A549 treated with AZD2906 at 1 μM for 4 hours (cell line): ENCODE data around the gene SEC62. TPM values are rescaled to one million over a fixed set of nuclear protein-coding genes. Genes with fewer than 3 reads are reported as not detected.

ENCODE experiments used
- total RNA-seq: library from RNA; stranded (reverse); fragments of 200-300 nt; extraction: Qiagen RNA extraction; gene quantifications from 5 replicates; pipeline ENCODE4 v1.2.3, GENCODE V29; 2022

Gene SEC62
- 71.9 to 147 TPM (median 80.0 TPM) in 5 replicates for total RNA-seq

DNA sequence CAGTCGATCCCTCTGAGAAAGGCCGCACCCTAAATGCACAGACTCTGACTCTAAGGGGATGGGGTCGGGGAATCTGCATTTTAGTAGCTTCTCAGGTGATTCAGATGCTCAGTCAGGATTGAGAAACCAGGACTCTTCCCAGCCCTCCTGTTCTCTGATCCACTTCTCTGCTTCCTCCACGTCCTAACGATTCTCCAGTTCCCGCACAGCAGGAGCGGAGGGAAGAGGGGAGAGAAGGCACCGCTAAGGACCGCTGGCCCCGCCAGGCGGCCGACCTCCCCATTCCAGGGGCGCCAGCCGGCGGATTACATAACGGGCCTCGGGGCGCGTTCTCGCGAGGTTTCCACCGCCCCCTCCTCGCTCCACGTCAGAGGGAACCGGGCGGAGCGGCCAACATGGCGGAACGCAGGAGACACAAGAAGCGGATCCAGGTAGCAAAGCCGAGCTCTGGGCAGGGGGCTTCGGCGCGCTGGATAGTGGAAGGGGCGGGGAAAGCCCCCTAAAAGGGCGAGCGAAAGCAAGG, at the start of gene SEC62:
Gene SEC62 (plus strand): TSS at position 380 of the 523 bp plus-strand sequence. CDS start 16 bp downstream, at position 396.

DNA sequence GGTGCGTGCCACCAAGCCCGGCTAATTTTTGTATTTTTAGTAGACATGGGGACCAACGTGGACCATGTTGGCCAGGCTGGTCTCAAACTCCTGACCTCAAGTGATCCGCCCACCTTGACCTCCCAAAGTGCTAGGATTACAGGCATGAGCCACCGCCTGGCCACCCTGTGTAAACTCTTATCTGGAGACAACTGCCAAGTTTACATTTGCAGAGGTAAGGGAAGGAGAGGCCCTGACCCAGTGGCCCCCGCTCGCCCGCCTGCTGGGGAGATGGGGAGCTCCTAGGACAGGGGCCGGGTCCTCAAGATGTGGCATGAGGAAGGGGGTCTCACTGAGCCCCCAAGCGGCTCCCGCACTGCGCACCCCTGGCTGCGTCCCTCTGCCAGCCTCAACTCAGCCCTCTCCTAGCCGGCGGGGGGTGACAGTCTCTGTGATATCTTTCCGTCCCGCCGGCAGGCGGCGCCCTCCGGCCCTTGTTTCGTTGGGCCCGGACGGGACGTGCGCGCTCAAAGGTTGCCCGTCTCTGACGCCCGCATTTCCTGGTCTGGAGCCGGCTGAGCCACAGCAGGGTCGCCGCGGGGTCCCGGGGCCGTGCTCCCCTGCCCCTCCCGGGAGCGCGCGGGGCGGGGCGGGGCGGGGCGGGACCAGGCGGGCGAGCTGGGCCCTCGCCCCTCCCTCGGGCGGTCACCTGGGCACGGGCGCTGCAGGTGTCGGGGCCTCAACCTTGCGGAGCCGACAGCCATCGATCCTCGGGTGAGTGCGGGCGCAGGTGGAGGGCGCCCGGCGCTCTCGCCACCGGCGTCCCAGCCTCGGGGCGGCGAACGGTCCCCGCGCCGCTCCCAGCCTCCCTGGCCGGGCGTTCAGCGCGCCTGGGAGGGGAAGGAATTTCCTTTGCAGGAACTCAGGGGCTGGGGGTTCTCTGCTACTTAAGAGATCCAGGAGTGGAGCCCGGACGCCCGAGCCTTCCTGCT, 71.1 kb downstream of the SEC62 start, which contains the start of gene GPR160:
Gene GPR160 (plus strand): TSS at position 533 of the 971 bp plus-strand sequence. CDS start 45,978 bp downstream, outside the sequence.

Other genes starting within 250 kb of the SEC62 start
- 0.24 to 0.77 TPM (median 0.41 TPM) in 3 of 5 replicates, not detected in the others for gene TERC, start 201.7 kb upstream of the SEC62 start, total RNA-seq
- 2.6 to 3.3 TPM (median 3.1 TPM) in 5 replicates for gene ACTRT3, start 197.2 kb upstream of the SEC62 start, total RNA-seq
- gene MYNN, start 193.4 kb upstream of the SEC62 start, total RNA-seq, result 8.3 to 12.3 TPM (median 9.5 TPM) in 5 replicates
- not detected in 5 replicates for gene LRRIQ4, start 153.9 kb upstream of the SEC62 start, total RNA-seq
- not detected in 5 replicates for gene LRRC34, start 153.9 kb upstream of the SEC62 start, total RNA-seq
- not detected in 5 replicates for gene LRRC31, start 96.9 kb upstream of the SEC62 start, total RNA-seq
- gene SAMD7, start 55.2 kb upstream of the SEC62 start, total RNA-seq, result not detected in 5 replicates
- 1.4 to 2.1 TPM (median 1.7 TPM) in 5 replicates for gene GPR160, start 71.2 kb downstream of the SEC62 start, total RNA-seq
- gene PHC3, start 214.9 kb downstream of the SEC62 start, total RNA-seq, result 11.5 to 15.6 TPM (median 14.6 TPM) in 5 replicates